ENCODE results near the gene CFAP126. TPM values are rescaled to one million over a fixed set of nuclear protein-coding genes. Genes with fewer than 3 reads are reported as not detected.
"Not testable (repeated sequence)": the region's sequence is repeated elsewhere in the genome, so short reads cannot be mapped to it uniquely, and the experiment has no call there.

Gene CFAP126
- total and polyA plus RNA-seq, 8 donors, result not detected

GRCh38 chr1:161390559-161390858 is 22.8 kb upstream of the CFAP126 start:
- 2 to 6% (median 5%) methylated on average over 13 of the region's 13 CpGs for WGBS, 5 donors
- no peak for DNase-seq
- intact Hi-C loops (cut with DNase I; ENCODE audit: low total_unique reads), result no loop called here
- Histone ChIP-seq H3K27ac (peak overlapping the region; percentile 78 to 95 (median 92)), H3K27me3 (no peaks in the 10 kb centered on the region), H3K9me3 (no peaks in the 10 kb centered on the region), H3K4me1 (peaks cover 0 to 15% (median 9%) of the 10 kb centered on the region in 4 donors), H3K36me3 (no peaks in the 10 kb centered on the region), H3K4me3 (peak overlapping the region; percentile 51 to 68 (median 56))
- TF ChIP-seq POLR2A (IDR thresholded peaks at IDR 0.05), result no peak
- TF ChIP-seq EP300 (IDR thresholded peaks at IDR 0.05), result no peak
- no peak for TF ChIP-seq POLR2AphosphoS5 (IDR thresholded peaks at IDR 0.05)
- no peak for TF ChIP-seq CTCF (IDR thresholded peaks at IDR 0.05)

GRCh38 chr1:161389691-161390558 is 22.2 kb upstream of the CFAP126 start:
- peak overlapping the region; percentile 51 to 68 (median 56) for H3K4me3 ChIP-seq
- peaks cover 0 to 15% (median 9%) of the 10 kb centered on the region in 4 donors for H3K4me1 ChIP-seq
- no peaks in the 10 kb centered on the region for H3K27me3 ChIP-seq
- H3K27ac ChIP-seq, result peak overlapping the region; percentile 86 to 95 (median 92)
- peak in 3 of 4 donors; percentile 26 to 92 (median 83) for TF ChIP-seq POLR2A (IDR thresholded peaks at IDR 0.05)
- no peak for TF ChIP-seq CTCF (IDR thresholded peaks at IDR 0.05)
- TF ChIP-seq POLR2AphosphoS5 (IDR thresholded peaks at IDR 0.05), result peak; percentile 99
- peak; percentile 99 for TF ChIP-seq EP300 (IDR thresholded peaks at IDR 0.05)
- H3K36me3 ChIP-seq, result no peaks in the 10 kb centered on the region
- peak; percentile 98 for DNase-seq
- intact Hi-C loops (cut with DNase I; ENCODE audit: low total_unique reads), result no loop called here
- 0 to 2% (median 1%) methylated on average over 53 to 75 of the region's 79 CpGs for WGBS, 5 donors
- H3K9me3 ChIP-seq, result no peaks in the 10 kb centered on the region

- H3K27ac ChIP-seq, result peak overlapping the region in 4 of 5 donors; percentile 92 to 95 (median 93)
- H3K36me3 ChIP-seq; intact Hi-C loops (cut with DNase I; ENCODE audit: low total_unique reads); DNase-seq; H3K27me3 ChIP-seq; H3K9me3 ChIP-seq: not testable (repeated sequence)
- 76 to 79% (median 76%) methylated on average over 16 of the region's 16 CpGs for WGBS, 5 donors
- peaks cover 0 to 15% (median 9%) of the 10 kb centered on the region in 4 donors for H3K4me1 ChIP-seq
- peak overlapping the region; percentile 32 to 68 (median 50) for H3K4me3 ChIP-seq
Measured at GRCh38 chr1:161389158-161389557, 21.5 kb upstream of the CFAP126 start.

GRCh38 chr1:161388639-161389038 is 21.0 kb upstream of the CFAP126 start:
- WGBS, 5 donors, result 94 to 97% (median 94%) methylated on average over 3 of the region's 3 CpGs
- DNase-seq, result no peak
- no peaks in the 10 kb centered on the region for H3K9me3 ChIP-seq
- TF ChIP-seq EP300 (IDR thresholded peaks at IDR 0.05) (no peak), POLR2AphosphoS5 (IDR thresholded peaks at IDR 0.05) (no peak), POLR2A (IDR thresholded peaks at IDR 0.05) (no peak), CTCF (IDR thresholded peaks at IDR 0.05) (no peak)
- no peak overlapping the region for H3K4me3 ChIP-seq
- no peaks in the 10 kb centered on the region for H3K27me3 ChIP-seq
- intact Hi-C loops (cut with DNase I; ENCODE audit: low total_unique reads), result no loop called here
- peak overlapping the region in 3 of 5 donors; percentile 92 to 95 (median 92) for H3K27ac ChIP-seq
- peaks cover 0 to 15% (median 9%) of the 10 kb centered on the region in 4 donors for H3K4me1 ChIP-seq
- no peaks in the 10 kb centered on the region for H3K36me3 ChIP-seq
